ENCODE data around the gene SPC24.
A peak's percentile ranks its signal among the peaks of the same experiment; 100 is the strongest.
"Not testable (repeated sequence)": the region's sequence is repeated elsewhere in the genome, so short reads cannot be mapped to it uniquely, and the experiment has no call there.

The SPC24 gene

DNA sequence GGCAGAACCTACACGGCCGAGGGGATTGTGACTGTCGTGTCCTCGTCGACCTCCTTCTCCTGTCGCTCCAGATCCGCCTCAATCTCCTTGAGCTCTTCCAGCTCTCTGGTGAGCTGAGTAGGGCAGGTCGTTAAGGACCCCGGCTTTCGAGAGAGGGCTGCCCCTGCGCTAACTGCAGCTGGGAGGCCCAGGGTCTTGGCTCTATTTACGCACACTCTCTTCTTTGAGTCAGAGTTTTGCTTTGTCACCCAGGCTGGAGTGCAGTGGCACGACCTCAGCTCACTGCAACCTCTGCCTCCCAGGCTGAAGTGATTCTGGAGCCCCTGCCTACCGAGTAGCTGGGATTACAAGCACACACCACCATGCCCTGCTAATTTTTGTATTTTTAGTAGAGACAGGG is 7.6 kb downstream of the SPC24 start:
- DNase-seq (ENCODE audit: low read depth): no peak
- TF ChIP-seq, protein P1, sequence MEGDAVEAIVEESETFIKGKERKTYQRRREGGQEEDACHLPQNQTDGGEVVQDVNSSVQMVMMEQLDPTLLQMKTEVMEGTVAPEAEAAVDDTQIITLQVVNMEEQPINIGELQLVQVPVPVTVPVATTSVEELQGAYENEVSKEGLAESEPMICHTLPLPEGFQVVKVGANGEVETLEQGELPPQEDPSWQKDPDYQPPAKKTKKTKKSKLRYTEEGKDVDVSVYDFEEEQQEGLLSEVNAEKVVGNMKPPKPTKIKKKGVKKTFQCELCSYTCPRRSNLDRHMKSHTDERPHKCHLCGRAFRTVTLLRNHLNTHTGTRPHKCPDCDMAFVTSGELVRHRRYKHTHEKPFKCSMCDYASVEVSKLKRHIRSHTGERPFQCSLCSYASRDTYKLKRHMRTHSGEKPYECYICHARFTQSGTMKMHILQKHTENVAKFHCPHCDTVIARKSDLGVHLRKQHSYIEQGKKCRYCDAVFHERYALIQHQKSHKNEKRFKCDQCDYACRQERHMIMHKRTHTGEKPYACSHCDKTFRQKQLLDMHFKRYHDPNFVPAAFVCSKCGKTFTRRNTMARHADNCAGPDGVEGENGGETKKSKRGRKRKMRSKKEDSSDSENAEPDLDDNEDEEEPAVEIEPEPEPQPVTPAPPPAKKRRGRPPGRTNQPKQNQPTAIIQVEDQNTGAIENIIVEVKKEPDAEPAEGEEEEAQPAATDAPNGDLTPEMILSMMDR (IDR thresholded peaks at IDR 0.05; ENCODE audit: control insufficient read depth, insufficient read depth, low read depth, low read length, missing control alignments): no peak
- no peak overlapping the region for H3K4me3 ChIP-seq (ENCODE audit: control insufficient read depth, low read depth, low read length)

DNA sequence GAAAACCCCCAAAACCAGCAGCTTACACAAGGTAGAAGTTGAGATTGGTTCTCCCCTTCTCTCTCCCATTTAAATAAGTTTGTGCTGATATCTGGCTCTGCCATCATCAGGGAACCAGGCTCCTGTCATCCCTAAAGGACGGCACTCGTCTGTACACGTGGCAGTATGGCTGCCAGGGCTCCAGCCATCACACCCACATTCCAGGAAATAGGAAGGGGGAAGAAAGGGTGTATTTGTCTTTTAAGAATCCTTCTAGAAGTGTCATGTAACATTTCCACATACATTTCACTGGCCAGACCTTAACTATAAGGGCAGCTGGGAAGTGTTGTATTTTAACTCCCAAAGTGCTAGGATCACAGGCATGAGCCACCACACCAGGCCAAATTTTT is 10.1 kb downstream of the SPC24 start:
- DNase-seq (ENCODE audit: low read depth): no peak

DNA sequence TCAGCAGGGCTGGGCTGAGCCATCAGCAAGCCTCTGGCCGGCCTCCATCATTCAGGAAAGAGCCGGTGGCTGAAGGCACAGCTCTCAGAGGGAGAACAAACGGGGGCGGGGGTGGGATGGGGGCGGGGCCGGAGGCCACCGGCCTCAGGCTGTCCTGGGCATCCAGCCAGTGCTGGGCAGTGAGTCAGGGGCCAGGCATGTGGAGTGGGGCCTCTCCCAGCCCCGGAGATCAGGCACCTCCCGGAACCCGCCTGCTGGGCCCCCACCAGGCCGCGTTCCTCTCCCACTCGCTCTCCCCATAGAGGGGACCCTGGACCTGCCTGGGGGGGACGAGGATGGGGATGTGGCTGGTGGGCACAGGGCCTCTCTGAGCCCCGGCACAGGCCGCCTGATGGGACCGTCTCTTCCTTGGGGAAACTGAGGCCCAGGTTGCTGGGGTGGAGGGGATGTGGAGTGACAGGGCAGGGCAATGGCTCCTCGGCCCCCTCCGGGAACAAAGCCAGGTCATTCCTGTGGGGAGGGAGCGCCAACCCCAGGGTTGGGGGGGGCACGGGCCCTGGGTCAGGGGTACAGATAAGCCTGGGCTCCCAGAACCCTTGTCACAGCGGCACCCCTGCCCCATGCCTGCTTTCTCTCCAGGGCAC is 12.9 kb downstream of the SPC24 start:
- DNase-seq (ENCODE audit: low read depth): peak; percentile 73
- H3K4me3 ChIP-seq (ENCODE audit: control insufficient read depth, low read depth, low read length): peak overlapping the region; percentile 10; the same call in 1 of the 2 replicates

More for the DNA sequence above, 10.1 kb downstream of the SPC24 start:
- H3K4me3 ChIP-seq (ENCODE audit: control insufficient read depth, low read depth, low read length): no peak overlapping the region
- TF ChIP-seq, protein P1 (IDR thresholded peaks at IDR 0.05; ENCODE audit: control insufficient read depth, insufficient read depth, low read depth, low read length, missing control alignments): no peak

DNA sequence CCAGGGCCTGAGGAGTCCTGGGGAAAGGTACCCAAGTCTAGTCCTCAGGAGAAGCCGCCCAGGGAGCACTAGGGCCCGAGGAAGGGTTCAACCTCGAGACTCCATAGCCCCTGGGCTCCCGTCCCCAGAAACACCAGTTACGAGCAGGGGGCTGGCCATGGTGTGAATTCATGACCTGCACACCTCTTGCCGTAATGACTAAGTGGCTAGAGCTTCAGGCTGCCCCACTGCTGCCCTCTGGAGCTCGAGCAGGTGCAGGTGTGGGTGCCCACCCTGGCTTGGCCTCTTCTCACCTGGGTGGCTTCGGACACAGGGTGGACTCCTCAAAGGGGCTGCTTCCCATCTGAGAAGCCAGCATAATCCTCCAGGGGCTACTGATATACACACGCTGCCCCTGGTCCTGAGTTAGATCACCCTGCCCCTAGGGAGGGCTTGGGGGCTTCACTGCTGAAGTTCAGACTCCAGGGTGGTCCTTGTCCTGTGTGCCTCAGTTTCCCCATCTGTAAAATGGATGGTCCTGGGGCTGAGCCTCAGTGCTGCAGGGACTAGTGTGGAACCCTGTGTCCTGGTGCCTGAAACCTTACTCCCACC is 13.6 kb downstream of the SPC24 start:
- H3K4me3 ChIP-seq (ENCODE audit: control insufficient read depth, low read depth, low read length): no peak overlapping the region
- no peak for DNase-seq (ENCODE audit: low read depth)

More for the DNA sequence above, 12.9 kb downstream of the SPC24 start:
- TF ChIP-seq, protein P1 (IDR thresholded peaks at IDR 0.05; ENCODE audit: control insufficient read depth, insufficient read depth, low read depth, low read length, missing control alignments): no peak

DNA sequence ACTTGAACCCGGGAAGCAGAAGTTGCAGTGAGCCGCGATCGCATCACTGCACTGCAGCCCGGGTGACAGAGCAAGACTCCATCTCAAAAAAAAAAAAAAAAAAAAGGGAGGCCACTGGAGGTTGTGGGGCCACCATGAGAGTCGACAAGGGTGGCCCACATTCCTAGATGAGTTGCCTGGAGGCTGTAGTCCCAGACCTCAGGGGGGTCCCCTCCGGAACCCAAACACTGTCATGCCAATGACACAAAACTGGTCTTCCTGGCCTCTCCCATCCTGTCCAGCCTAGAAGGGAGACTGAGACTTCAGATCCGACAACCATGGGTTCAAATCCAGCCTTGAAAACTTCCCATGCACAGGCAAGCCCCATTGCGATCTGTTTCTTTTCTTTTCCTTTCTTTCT is 14.7 kb downstream of the SPC24 start:
- TF ChIP-seq, protein P1 (IDR thresholded peaks at IDR 0.05; ENCODE audit: control insufficient read depth, insufficient read depth, low read depth, low read length, missing control alignments): no peak
- DNase-seq (ENCODE audit: low read depth): no peak
- no peak overlapping the region for H3K4me3 ChIP-seq (ENCODE audit: control insufficient read depth, low read depth, low read length)

More for the DNA sequence above, 13.6 kb downstream of the SPC24 start:
- TF ChIP-seq, protein P1 (IDR thresholded peaks at IDR 0.05; ENCODE audit: control insufficient read depth, insufficient read depth, low read depth, low read length, missing control alignments): no peak

DNA sequence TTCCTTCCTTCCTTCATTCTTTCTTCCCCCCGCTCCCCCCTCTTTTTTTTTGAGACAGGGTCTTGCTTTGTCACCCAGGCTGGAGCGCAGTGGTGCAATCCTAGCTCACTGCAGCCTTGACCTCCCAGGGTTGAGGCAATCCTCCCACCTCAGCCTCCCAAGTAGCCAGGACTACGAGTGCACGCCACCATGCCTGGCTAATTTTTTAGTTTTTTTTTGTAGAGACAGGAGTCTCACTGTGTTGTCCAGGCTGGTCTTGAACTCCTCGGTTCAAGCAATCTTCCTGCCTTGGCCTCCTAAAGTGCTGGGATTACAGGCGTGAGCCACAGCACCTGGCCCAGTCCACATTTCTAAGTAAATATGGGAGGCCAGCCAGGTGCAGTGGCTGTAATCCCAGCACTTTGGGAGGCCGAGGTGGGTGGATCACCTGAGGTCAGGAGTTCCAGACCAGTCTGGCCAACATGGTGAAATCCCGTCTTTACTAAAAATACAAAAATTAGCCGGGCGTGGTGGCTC is 15.5 kb downstream of the SPC24 start:
- DNase-seq (ENCODE audit: low read depth); H3K4me3 ChIP-seq (ENCODE audit: control insufficient read depth, low read depth, low read length): not testable (repeated sequence)

DNA sequence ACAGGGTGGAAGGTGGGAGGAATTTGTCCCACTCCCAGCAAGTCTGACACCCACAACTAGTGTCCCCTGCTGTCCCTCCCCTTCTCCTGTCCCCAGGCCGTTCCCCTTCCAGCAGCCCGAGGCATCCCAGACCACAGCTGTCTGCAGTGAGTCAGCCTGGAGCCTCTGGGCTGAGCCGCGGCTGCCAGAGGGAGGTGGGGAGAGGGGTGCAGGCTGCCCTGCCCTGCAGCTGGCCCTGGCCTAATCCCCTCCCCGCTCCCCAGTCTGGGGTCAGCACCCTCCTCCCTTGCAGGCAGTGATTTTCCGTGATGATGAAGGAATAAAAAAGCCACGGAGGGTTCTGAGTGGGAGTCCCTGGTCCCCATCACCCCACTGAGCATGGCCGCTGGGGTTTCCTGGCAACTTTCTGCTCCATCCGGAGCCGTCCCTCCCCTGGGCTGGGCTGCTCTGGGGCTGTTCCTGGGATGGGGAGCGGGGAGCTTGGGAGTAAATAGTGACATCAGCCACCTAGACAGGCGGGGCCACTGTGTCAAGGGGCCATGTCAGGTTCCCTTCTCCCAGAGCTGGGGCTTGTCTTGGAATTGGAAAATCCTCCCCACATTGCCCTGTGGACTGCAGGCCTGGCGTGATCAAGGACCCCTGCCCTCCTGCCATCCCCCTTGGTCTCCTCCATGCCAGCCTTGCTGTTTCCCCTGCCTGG is 16.8 kb downstream of the SPC24 start:
- H3K4me3 ChIP-seq (ENCODE audit: control insufficient read depth, low read depth, low read length): peak overlapping the region; percentile 29
- DNase-seq (ENCODE audit: low read depth): peak; percentile 45
- TF ChIP-seq, protein P1 (IDR thresholded peaks at IDR 0.05; ENCODE audit: control insufficient read depth, insufficient read depth, low read depth, low read length, missing control alignments): no peak

All from AG09309 (cell line).